ENCODE measurements around the gene PSMC6. TPM values are rescaled to one million over a fixed set of nuclear protein-coding genes. Genes with fewer than 3 reads are reported as not detected.

PSMC6 gene
- total and polyA plus RNA-seq, 4 donors = 69.5 to 165 (median 82.6) TPM

GRCh38 chr14:52686176-52686575 lies 20.8 kb upstream of the PSMC6 start:
- TF ChIP-seq CTCF (IDR thresholded peaks at IDR 0.05; ENCODE audit: control extremely low read depth, extremely low read depth) = no peak
- WGBS, 2 donors = 96 to 100% methylated on average over 1 of the region's 1 CpG
- Histone ChIP-seq H3K9me3 (ENCODE audit: control insufficient read depth in 4 of 4, insufficient read depth in 3 of 4, low read length in 3 of 4) (no peaks in the 10 kb centered on the region), H3K4me1 (ENCODE audit: control insufficient read depth in 5 of 5, insufficient read depth in 5 of 5, low read length in 5 of 5) (peaks cover 0 to 5% (median 0%) of the 10 kb centered on the region in 5 donors), H3K9ac (ENCODE audit: insufficient read depth in 1 of 2, low read length in 2 of 2) (no peak overlapping the region), H3K36me3 (ENCODE audit: control insufficient read depth in 4 of 4, insufficient read depth in 4 of 4, low read length in 4 of 4) (no peaks in the 10 kb centered on the region), H3K4me3 (no peak overlapping the region), H3K27ac (ENCODE audit: low read depth in 1 of 2, low read length in 1 of 2) (no peak overlapping the region), H3K27me3 (ENCODE audit: control insufficient read depth in 3 of 3, insufficient read depth in 3 of 3, low read length in 2 of 3) (no peaks in the 10 kb centered on the region)
- no peak for ATAC-seq (ENCODE audit: insufficient read depth, low FRiP score)
- no peak for DNase-seq

- DNase-seq (no peak), ATAC-seq (ENCODE audit: insufficient read depth, low FRiP score) (no peak)
- no peaks in the 10 kb centered on the region for H3K9me3 ChIP-seq (ENCODE audit: control insufficient read depth in 4 of 4, insufficient read depth in 3 of 4, low read length in 3 of 4)
- H3K27ac ChIP-seq (ENCODE audit: low read depth in 1 of 2, low read length in 1 of 2) = no peak overlapping the region
- 80 to 92% methylated on average over 7 of the region's 7 CpGs for WGBS, 2 donors
- H3K9ac ChIP-seq (ENCODE audit: insufficient read depth in 1 of 2, low read length in 2 of 2) = no peak overlapping the region
- peaks cover 0 to 23% (median 7%) of the 10 kb centered on the region in 5 donors for H3K4me1 ChIP-seq (ENCODE audit: control insufficient read depth in 5 of 5, insufficient read depth in 5 of 5, low read length in 5 of 5)
- no peak overlapping the region for H3K4me3 ChIP-seq
- H3K36me3 ChIP-seq (ENCODE audit: control insufficient read depth in 4 of 4, insufficient read depth in 4 of 4, low read length in 4 of 4) = no peaks in the 10 kb centered on the region
- no peak for TF ChIP-seq CTCF (IDR thresholded peaks at IDR 0.05; ENCODE audit: control extremely low read depth, extremely low read depth)
- H3K27me3 ChIP-seq (ENCODE audit: control insufficient read depth in 3 of 3, insufficient read depth in 3 of 3, low read length in 2 of 3) = no peaks in the 10 kb centered on the region
These were observed 15.8 kb upstream of the PSMC6 start for GRCh38 chr14:52690983-52691760.

- ATAC-seq (ENCODE audit: insufficient read depth, low FRiP score) = no peak
- Histone ChIP-seq H3K9me3 (ENCODE audit: control insufficient read depth in 4 of 4, insufficient read depth in 3 of 4, low read length in 3 of 4) (no peaks in the 10 kb centered on the region), H3K27me3 (ENCODE audit: control insufficient read depth in 3 of 3, insufficient read depth in 3 of 3, low read length in 2 of 3) (no peaks in the 10 kb centered on the region), H3K36me3 (ENCODE audit: control insufficient read depth in 4 of 4, insufficient read depth in 4 of 4, low read length in 4 of 4) (no peaks in the 10 kb centered on the region), H3K27ac (ENCODE audit: low read depth in 1 of 2, low read length in 1 of 2) (no peak overlapping the region), H3K4me3 (no peak overlapping the region), H3K4me1 (ENCODE audit: control insufficient read depth in 5 of 5, insufficient read depth in 5 of 5, low read length in 5 of 5) (peaks cover 0 to 23% (median 8%) of the 10 kb centered on the region in 5 donors), H3K9ac (ENCODE audit: insufficient read depth in 1 of 2, low read length in 2 of 2) (peak overlapping the region in 1 of 2 donors; percentile 34)
- 42% methylated on average over 5 of the region's 5 CpGs for WGBS, 2 donors
- TF ChIP-seq CTCF (IDR thresholded peaks at IDR 0.05; ENCODE audit: control extremely low read depth, extremely low read depth) = no peak
- DNase-seq = peak in 2 of 3 donors; percentile 16 to 52
These were observed 14.6 kb upstream of the PSMC6 start for GRCh38 chr14:52692248-52692962.

Measured in lung (tissue), 12 donors.